ENCODE data around the gene NMNAT2. TPM values are rescaled to one million over a fixed set of nuclear protein-coding genes. Genes with fewer than 3 reads are reported as not detected.

The NMNAT2 gene
- total and polyA plus RNA-seq, 2 of the 13 experiments (the other 11 are each of a cell fraction or from before 2014, with no cell fraction given): not detected

DNA sequence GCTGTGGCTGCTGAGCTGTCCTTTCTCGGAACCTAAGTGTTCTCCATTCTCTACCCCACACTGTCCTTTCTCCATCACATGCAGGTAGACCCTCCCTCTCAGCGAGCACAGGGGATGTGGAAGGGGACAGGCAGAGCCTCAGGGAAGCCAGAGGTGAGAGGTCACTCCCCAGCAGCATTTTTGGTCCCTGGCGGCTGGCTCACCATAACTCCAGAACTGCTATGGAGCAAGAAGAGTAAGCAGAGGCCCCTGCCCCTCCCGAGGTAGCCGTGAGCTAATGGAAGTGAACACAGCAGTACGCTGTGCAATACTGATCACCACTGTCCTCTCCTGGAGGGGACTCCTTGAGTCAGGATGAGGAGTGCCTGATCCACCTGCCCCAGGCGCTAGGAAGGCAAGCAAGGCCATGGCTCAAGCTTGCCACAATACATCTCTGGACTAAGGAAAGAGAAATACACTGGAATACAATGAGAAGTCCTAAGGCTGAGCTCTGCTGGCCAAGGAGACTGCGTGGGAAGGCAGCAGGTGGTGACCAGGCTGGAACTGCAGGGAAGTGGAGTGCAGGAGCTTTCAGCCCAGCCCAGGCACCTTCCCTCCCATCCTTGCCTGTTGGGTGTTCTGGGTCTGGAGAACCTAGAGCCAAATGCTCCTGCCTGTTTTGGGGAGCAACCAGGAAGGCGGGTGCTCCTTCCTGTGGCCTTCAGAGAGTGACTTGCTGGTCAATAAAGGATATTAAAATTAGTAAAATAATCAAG lies 135.9 kb downstream of the NMNAT2 start:
- WGBS (ENCODE audit: low lambda C conversion rate): 8% methylated on average over 9 of the region's 9 CpGs
- in situ Hi-C loops (cut with HindIII; ENCODE audit: extremely low pct_ligation_motif_present, low pct_unique_long_range_greater_than_20kb) (loop anchor here (5.0 to 25.0 kb wide), 2 partner anchors 280 to 340 kb away; no protein-coding TSS in a partner anchor), intact Hi-C loops (cut with micrococcal nuclease; ENCODE audit: unreplicated experiment) (no loop called here)
- H3K79me2 ChIP-seq (ENCODE audit: insufficient read depth, low read length): no peaks in the 10 kb centered on the region
- no peaks in the 10 kb centered on the region for H3K9me3 ChIP-seq (ENCODE audit: low read length)
- H3K9ac ChIP-seq (ENCODE audit: insufficient read depth, low read depth, low read length): no peak overlapping the region
- H4K20me1 ChIP-seq (ENCODE audit: insufficient read depth, low read length): no peaks in the 10 kb centered on the region
- no peak for FAIRE-seq
- H2AFZ ChIP-seq (ENCODE audit: low read length): no peak overlapping the region
- TF ChIP-seq SAFB2 (CRISPR knock-in tag; IDR thresholded peaks at IDR 0.05; ENCODE audit: borderline replicate concordance, low read depth) (no peak), PCBP1 (IDR thresholded peaks at IDR 0.05; ENCODE audit: borderline replicate concordance, low read depth, low read length) (no peak), GFI1 (CRISPR knock-in tag; IDR thresholded peaks at IDR 0.05; ENCODE audit: borderline replicate concordance) (no peak), ZNF431 (CRISPR knock-in tag; IDR thresholded peaks at IDR 0.05; ENCODE audit: borderline replicate concordance, low read depth) (no peak), ZNF772 (CRISPR knock-in tag; IDR thresholded peaks at IDR 0.05) (no peak), ZNF839 (CRISPR knock-in tag; IDR thresholded peaks at IDR 0.05; ENCODE audit: borderline replicate concordance) (no peak), KDM1A (CRISPR knock-in tag; IDR thresholded peaks at IDR 0.05) (no peak), ZSCAN25 (CRISPR knock-in tag; IDR thresholded peaks at IDR 0.05) (no peak), HDAC1 (CRISPR knock-in tag; IDR thresholded peaks at IDR 0.05) (no peak), SIX1 (CRISPR knock-in tag; IDR thresholded peaks at IDR 0.05; ENCODE audit: borderline replicate concordance) (no peak), ZNF292 (CRISPR knock-in tag; IDR thresholded peaks at IDR 0.05; ENCODE audit: borderline replicate concordance, low read depth) (no peak), ZNF251 (CRISPR knock-in tag; IDR thresholded peaks at IDR 0.05) (no peak), HNRNPK (IDR thresholded peaks at IDR 0.05; ENCODE audit: low read depth, low read length, poor library complexity, severe bottlenecking) (no peak), SNRNP70 (IDR thresholded peaks at IDR 0.05; ENCODE audit: low read depth, low read length) (no peak)
- TF ChIP-seq, protein P1, sequence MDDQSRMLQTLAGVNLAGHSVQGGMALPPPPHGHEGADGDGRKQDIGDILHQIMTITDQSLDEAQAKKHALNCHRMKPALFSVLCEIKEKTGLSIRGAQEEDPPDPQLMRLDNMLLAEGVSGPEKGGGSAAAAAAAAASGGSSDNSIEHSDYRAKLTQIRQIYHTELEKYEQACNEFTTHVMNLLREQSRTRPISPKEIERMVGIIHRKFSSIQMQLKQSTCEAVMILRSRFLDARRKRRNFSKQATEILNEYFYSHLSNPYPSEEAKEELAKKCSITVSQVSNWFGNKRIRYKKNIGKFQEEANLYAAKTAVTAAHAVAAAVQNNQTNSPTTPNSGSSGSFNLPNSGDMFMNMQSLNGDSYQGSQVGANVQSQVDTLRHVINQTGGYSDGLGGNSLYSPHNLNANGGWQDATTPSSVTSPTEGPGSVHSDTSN (CRISPR knock-in tag; IDR thresholded peaks at IDR 0.05; ENCODE audit: borderline replicate concordance): no peak
- TF ChIP-seq, protein P2, sequence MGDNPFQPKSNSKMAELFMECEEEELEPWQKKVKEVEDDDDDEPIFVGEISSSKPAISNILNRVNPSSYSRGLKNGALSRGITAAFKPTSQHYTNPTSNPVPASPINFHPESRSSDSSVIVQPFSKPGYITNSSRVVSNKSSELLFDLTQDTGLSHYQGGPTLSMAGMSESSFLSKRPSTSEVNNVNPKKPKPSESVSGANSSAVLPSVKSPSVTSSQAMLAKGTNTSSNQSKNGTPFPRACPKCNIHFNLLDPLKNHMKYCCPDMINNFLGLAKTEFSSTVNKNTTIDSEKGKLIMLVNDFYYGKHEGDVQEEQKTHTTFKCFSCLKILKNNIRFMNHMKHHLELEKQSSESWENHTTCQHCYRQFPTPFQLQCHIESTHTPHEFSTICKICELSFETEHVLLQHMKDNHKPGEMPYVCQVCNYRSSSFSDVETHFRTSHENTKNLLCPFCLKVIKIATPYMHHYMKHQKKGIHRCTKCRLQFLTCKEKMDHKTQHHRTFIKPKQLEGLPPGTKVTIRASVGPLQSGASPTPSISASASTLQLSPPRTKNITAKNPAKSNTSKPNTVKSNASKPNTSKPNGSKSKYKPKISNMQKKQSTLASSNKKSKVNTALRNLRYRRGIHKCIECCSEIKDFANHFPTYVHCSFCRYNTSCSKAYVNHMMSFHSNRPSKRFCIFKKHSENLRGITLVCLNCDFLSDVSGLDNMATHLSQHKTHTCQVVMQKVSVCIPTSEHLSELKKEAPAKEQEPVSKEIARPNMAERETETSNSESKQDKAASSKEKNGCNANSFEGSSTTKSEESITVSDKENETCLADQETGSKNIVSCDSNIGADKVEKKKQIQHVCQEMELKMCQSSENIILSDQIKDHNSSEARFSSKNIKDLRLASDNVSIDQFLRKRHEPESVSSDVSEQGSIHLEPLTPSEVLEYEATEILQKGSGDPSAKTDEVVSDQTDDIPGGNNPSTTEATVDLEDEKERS (CRISPR knock-in tag; IDR thresholded peaks at IDR 0.05): no peak
- ATAC-seq: 0 out of 3 replicates have a peak, but pooled peaks have one; percentile 11
- H3K27me3 ChIP-seq (ENCODE audit: control insufficient read depth in 1 of 2, insufficient read depth in 2 of 2, low read length in 2 of 2): peaks cover 4 to 33% of the 10 kb centered on the region in 2 experiments; a peak in 3 of 5 replicates
- no peak for DNase-seq (ENCODE audit: low spot score)
- H3K36me3 ChIP-seq (replicated peaks in 1 of 2; ENCODE audit: control insufficient read depth in 1 of 2, insufficient read depth in 2 of 2, low read length in 2 of 2): no peaks in the 10 kb centered on the region
- ChIA-PET CTCF (ENCODE audit: low intra/inter-chr PET ratio, low total read pairs) (interaction anchor here (1.7 kb wide), 1 partner anchor 341 kb away, joined by 13 read pairs; no protein-coding TSS in a partner anchor), POLR2A (no interaction called here)
- H3K4me3 ChIP-seq (replicated peaks in 1 of 3; ENCODE audit: insufficient read depth in 1 of 3, low read depth in 2 of 3, low read length in 3 of 3): no peak overlapping the region
- H3K27ac ChIP-seq (ENCODE audit: extremely low read length, insufficient read depth, low read length): no peak overlapping the region
- no peak overlapping the region for H3K4me2 ChIP-seq (ENCODE audit: low read depth, low read length)
- BruUV-seq (replicated peaks): no TSS peak
- no peaks in the 10 kb centered on the region for H3K4me1 ChIP-seq (ENCODE audit: insufficient read depth, low read length)

Measured in HepG2 (cell line).